DMS 273 (cell line): ENCODE measurements around the gene RFX2.
"Not testable (repeated sequence)": the region's sequence is repeated elsewhere in the genome, so short reads cannot be mapped to it uniquely, and the experiment has no call there.

Experiments
- DNase-seq: peaks from one replicate; lab custom pipeline; 2025; ENCODE audit not compliant: unreplicated experiment; lab: John Stamatoyannopoulos, UW

Gene RFX2

DNA sequence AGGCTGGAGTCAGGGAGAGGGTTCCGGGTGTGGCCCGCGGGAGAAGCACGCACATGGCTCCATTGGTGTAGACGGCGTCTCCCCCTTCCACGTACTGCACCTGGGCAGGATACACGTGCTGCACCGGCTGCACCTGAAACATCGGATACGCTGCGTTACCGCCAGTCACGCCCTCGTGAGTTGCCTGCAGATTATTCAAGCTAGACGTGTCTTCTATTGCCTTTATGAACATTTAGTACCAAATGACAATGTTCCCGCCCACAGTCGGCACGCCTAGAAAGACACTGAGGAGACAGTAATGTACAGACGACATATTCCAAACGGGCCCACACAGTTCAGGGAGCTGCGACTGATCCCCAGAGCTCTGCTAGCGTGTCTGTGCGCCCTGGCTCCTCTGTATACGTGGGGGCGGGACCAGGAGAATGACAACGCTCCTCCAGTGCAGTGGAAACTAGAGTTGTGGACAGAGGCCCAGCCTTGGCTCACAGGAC is 68.3 kb downstream of the RFX2 start:
- no peak for DNase-seq

GRCh38 chr19:6041071-6041470 is 69.2 kb downstream of the RFX2 start:
- DNase-seq = no peak

DNA sequence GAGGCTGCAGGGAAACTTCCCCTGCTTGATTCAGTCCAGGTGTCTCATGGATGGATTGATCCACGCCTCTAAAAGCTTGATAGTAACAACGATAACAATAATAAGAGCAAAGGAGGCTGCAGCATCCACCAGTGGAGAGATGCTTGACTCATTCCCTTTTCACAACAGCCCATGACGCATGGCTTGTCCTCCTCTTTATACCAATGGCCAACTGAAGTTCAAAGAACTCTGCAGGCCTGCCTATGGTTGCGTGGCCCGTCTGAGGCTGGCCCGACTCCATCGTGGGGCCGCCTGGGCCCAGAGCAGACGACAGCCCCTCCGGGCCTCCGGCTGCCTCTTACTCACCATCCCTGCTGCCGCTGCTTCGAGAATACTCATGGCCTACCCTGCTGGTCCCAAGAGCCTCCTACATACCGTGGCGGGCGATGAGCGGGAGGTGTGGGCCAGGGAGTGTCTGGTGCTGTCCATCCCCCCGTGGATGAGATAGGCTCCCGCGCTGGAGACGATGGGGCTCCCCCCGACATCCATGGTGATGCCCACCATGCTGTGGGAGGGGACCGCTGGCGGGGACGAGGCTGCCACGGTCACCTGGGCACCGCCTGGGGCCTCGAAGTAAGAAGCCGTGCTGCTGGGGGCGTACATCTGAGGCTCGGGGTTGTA is 70.6 kb downstream of the RFX2 start:
- DNase-seq = no peak

GRCh38 chr19:6038634-6039405 is 71.5 kb downstream of the RFX2 start:
- DNase-seq = no peak

GRCh38 chr19:6035026-6035425 is 75.3 kb downstream of the RFX2 start:
- DNase-seq = no peak

DNA sequence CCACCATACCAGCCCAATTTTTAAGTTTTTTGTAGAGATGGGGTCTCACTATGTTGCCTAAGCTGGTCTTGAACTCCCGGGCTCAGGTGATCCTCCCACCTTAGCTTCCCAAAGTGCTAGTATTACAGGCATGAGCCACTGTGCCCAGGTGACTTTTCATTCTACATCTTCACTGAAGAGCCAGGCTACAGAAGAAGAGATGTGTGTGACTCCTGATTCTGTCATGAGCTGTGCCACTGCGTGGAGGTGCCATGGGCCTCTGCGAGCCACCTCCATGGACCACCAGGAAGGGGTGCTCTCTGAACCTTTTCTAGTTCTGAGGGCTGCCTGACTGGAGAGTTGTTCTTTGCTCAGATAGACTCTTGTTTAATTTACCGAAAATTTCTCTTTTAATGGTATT is 75.8 kb downstream of the RFX2 start:
- no peak for DNase-seq

- no peak for DNase-seq
These were observed 76.5 kb downstream of the RFX2 start for GRCh38 chr19:6033744-6034264.

- DNase-seq = no peak
These were observed 77.5 kb downstream of the RFX2 start for GRCh38 chr19:6032827-6033226.

DNA sequence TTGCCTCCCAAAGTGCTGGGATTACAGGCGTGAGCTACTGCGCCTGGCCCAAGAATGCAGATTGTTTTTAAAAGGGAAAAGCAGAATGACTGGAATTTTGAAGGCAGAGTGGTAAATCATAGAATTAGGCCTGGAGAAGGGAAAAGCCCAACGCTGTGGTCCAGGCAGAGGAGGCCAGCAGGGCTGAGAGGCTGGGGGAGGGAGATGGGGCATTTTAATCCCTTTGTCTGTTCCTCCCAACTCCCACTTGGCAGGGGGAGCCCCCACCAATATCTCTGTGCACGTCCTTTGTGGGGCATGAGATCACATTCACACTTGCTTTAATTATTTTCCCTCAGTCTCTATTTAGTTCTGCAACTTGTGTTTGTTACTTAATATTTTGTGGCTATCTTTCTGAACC is 77.9 kb downstream of the RFX2 start:
- DNase-seq = no peak

DNA sequence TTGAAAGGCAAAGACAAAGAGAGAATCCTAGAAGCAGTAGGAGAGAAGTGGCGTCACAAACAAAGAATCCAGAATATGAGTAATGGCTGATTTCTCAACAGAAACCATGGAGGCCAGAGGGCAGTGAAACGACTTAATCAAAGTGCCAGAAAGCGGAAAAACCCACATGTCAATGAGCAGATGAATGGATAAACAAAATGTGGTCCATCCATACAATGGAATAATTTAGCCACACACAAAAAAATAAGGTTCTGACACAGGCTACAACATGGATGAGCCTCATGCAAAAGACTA is 80.1 kb downstream of the RFX2 start:
- no peak for DNase-seq

DNA sequence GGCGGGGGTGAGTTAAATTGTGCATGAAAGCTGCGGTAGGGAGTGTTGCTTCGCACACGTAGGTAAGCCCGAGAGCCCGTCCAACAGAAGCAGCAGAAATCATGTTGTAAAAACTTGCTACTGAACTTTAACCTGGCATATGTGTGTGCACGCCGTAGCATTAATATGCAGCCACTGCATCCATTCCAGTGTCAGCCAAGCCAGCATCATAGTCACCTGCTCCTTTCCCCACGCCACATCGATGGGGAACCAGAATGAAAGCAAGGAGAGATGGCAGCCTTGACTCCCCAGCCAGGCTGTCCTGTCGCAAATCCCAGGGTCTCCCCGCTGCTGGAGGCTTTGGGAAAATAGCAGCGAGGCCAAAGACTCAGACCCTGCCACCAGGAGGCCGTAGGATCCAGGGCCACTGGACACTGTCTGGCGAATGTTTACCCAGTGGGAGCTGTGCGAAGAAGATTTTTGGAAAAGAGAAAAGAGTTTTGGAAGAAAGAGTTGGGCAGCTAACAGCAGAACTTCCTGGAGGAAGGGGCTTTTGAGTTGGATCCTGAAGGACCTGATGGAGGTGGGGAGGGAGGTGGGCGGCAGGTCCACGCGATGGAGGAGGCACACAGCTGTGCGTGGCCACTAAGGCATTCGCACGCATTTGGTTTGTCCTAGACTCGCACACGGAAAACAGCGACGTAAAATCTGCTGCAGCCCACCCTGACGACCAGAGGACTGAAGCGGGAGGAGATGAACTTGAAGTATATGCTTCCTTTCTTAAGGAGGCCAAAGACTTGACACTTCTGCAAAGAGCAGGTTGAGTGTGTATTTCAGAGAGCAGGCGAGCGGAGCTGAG is 83.7 kb downstream of the RFX2 start:
- DNase-seq = no peak

DNA sequence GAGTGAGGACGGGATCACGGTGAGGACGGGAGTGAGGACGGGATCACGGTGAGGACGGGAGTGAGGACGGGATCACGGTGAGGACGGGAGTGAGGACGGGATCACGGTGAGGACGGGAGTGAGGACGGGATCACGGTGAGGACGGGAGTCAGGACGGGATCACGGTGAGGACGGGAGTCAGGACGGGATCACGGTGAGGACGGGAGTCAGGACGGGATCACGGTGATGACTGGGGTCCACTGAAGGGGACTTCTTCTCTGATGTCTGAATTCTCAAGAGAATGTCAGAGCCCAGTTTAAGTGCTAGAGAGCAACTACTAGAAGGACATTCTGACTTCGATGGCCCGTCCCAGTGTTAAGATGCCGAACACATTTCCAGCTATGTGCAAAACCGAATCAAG is 85.5 kb downstream of the RFX2 start:
- not testable (repeated sequence) for DNase-seq

GRCh38 chr19:6023936-6024335 is 86.4 kb downstream of the RFX2 start:
- no peak for DNase-seq

DNA sequence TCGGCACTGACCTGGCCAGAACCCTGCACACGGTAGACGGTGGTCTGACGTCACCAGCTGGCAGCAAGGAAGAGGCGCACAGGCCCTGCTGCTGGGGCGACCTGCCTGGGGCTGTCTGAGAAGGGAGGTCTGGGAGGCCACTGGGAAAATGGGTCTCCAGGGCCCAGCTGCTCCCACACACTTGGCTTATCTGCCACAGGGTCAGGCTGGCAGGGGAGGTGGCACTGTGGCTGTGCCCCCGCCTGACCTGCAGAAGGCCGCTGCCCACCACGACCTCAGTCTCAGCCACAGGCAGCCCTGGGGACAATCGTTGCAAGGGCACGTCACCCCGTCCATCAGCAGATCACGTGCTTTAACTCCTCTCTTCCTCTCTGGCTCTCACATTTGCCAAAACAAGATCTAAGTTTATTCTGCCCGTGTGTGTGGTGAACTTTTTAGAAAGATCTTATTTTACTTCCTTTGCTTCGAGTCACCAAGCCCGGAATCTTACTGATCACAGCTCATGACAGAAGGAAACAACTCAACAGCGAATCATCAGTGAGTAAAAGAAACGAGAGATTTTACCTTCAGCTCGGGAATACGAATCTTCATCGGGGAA is 87.1 kb downstream of the RFX2 start:
- no peak for DNase-seq

- no peak for DNase-seq
These were observed 87.7 kb downstream of the RFX2 start for GRCh38 chr19:6022570-6023064.

- peak; percentile 92 for DNase-seq
These were observed 88.3 kb downstream of the RFX2 start for GRCh38 chr19:6021878-6022569.

DNA sequence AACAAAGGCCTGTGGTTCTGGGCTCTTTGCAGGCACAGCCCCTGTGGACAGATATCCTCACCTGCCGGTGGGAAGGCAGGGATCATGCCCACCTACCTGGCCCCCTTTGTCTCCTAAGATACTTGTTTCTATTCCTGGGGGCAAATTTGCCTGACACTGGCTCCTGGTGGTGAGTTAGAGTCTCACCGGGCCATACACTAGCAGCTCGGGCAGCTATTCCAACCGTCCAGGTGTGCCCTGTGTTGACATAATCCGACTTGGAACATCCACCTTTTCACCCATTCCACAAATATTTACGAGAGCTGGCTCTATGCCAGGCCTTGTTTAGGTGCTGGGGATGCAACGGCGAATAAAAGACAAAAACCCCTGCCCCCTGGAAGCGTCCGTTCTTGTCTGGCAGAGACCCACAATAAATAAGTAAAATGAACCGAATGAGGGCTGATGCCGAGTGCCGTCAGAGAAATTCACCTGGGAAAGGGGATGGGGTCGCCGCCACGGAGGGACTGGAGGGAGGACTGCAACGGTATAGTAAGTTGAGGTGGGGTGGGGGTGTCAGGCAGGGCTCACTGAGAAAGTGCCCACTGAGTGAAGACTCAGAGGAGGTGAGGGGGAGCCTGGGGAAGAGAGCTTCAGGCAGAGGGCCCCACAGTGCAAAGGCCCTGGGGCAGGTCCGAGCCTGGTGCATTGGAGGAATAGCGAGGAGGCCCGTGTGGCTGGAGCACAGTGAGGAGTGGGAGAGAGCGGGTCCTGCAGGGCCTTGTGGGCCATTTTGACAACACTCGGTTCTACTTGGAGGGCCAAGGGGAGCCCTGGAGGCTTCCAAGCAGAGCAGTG is 89.1 kb downstream of the RFX2 start:
- DNase-seq = no peak

DNA sequence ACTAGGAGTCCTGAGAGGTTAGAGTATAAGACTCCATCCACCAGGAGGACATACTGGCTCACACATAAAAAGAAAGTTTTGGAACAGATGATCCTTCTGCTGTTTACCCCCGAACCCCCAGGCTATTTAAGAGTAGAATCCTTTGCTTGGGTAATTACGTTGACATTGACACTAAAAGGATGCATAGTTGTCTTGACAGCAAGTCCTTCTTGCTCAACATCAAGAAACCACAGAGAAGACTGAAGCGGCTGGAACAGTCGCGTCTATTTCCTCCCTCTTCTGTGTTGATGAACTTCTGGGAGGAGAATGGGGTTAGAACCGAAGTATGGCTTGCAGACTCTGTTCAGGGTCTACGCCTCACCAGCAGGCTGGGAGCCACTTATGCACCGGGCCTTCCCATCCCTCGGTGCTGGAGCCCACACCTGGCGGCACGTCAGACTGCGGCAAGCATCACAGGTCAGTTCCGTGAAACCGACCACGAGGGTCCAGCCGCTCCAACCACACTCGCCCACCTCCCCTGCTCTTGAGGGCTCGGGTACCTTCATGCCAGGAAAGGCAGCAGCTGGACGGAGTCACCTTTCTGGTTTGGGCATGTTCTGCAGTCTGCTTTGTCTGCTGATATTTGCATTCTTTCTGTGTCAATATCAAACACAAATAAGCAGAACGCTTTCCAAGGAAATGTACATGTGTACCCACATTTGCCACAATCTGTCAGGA is 90.0 kb downstream of the RFX2 start:
- no peak for DNase-seq

DNA sequence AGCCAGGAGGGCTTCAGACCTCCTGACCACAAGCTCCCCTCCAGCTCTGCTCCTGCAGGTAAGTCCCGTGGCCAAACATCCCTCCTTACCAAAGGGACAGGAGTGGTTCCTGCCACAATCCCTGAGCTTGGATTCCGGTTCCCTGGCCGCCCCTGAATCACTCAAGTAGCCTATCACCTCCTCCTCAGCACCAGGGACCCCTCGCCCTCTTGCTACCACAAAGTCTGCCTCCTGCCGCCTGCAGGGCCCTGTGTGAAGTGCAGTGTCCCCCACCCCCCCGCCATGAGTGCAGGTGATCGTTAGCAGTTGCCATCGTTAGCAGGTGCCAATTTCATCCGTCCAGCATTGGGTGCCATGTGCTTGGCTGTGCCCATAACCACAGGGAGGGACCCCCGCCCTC is 91.5 kb downstream of the RFX2 start:
- peak; percentile 28 for DNase-seq
